Esophagus (tissue), 2 donors: ENCODE data around the gene SLC5A3. TPM values are rescaled to one million over a fixed set of nuclear protein-coding genes. Genes with fewer than 3 reads are reported as not detected.

Experiments
- H3K27ac ChIP-seq, 2 donors: one replicate each; pipeline ENCODE4 v1.5.1; 2013; ENCODE audit warnings: low read depth in 2 of 2, mild to moderate bottlenecking in 2 of 2, inconsistent platforms in 1 of 2, low read length in 1 of 2, moderate library complexity in 1 of 2
- H3K27me3 ChIP-seq, 2 donors: one replicate each; pipeline ENCODE4 v1.6.1; 2013; ENCODE audit warnings: low read length in 2 of 2, control low read depth in 1 of 2, mild to moderate bottlenecking in 1 of 2; ENCODE audit not compliant: insufficient read depth in 2 of 2, control insufficient read depth in 1 of 2
- H3K36me3 ChIP-seq, 2 donors: one replicate each; pipeline ENCODE4 v1.6.1; 2013; ENCODE audit warnings: low read length in 1 of 2; ENCODE audit not compliant: control insufficient read depth in 2 of 2, insufficient read depth in 2 of 2
- H3K4me1 ChIP-seq, 2 donors: one replicate each; pipeline ENCODE4 v1.6.1; 2013; ENCODE audit warnings: low read length in 1 of 2; ENCODE audit not compliant: control insufficient read depth in 2 of 2, insufficient read depth in 2 of 2
- H3K4me3 ChIP-seq, 2 donors: one replicate each; pipeline ENCODE4 v1.5.1; 2013; ENCODE audit warnings: low read length in 2 of 2, mild to moderate bottlenecking in 2 of 2, low read depth in 1 of 2, moderate library complexity in 1 of 2
- H3K9me3 ChIP-seq, 2 donors: one replicate each; pipeline ENCODE4 v1.6.1; 2013; ENCODE audit warnings: mild to moderate bottlenecking in 2 of 2, low read depth in 1 of 2, low read length in 1 of 2, moderate library complexity in 1 of 2; ENCODE audit not compliant: control insufficient read depth in 2 of 2, insufficient read depth in 1 of 2
- WGBS, 2 donors: extraction: QIAGEN DNeasy Blood & Tissue Kit; methylation state at CpG; one replicate each; pipeline ENCODE4 v1.1.7; 2013; 5-methylcytosine and 5-hydroxymethylcytosine counted together
- polyA plus RNA-seq, 2 donors: library from polyadenylated mRNA; stranded (reverse); fragments of 200-250 nt; gene quantifications; one replicate each; pipeline ENCODE4 v1.2.3, GENCODE V29; 2013
- donor health status: healthy with polysubstance abuse.
- donor health status: Bipolar disorder and iron deficiency.

The SLC5A3 gene
- polyA plus RNA-seq, 2 donors, result 1.4 to 1.6 TPM

DNA sequence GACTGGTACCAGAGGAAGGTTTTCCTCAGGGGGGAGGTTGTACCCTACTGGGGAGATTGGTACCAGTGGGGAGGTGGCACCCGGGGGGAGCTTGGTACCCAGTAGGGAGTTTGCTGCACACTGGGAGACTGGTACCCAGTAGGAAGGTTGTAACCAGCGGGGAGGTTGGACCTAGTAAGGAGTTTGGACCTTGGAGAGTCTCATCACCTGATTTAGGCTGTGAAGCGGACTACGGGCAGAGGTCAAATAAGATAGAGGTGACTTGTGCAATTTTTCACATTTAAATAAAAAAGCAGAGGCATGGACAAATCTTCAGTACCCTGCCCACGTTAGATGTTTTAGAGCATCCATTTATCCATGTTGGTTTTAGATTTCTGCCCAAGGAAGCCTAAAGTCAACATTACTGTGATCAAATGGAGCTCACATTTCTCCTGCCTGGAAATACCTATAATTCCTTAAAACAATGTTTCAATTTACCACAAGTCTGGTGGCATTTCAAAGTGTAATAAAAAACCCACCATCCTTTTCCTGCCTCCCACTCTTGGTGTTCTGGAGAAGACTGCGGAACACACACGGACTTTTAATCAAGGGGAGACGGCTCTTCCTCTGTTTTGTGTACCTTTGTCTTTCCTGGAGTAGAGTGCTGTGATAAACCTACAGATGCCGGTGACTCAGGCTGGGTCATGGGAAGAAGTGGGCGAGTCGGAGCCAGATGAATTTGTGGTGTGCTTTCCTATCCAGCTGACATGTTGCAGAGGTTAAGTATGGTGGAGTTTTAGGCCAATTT, 36.2 kb upstream of the SLC5A3 start:
- Histone ChIP-seq H3K27me3 (no peaks in the 10 kb centered on the region), H3K4me1 (no peaks in the 10 kb centered on the region), H3K27ac (no peak overlapping the region), H3K9me3 (peaks cover 2% of the 10 kb centered on the region in 2 donors), H3K4me3 (no peak overlapping the region), H3K36me3 (no peaks in the 10 kb centered on the region)
- 78 to 85% methylated on average over 11 of the region's 11 CpGs for WGBS, 2 donors

DNA sequence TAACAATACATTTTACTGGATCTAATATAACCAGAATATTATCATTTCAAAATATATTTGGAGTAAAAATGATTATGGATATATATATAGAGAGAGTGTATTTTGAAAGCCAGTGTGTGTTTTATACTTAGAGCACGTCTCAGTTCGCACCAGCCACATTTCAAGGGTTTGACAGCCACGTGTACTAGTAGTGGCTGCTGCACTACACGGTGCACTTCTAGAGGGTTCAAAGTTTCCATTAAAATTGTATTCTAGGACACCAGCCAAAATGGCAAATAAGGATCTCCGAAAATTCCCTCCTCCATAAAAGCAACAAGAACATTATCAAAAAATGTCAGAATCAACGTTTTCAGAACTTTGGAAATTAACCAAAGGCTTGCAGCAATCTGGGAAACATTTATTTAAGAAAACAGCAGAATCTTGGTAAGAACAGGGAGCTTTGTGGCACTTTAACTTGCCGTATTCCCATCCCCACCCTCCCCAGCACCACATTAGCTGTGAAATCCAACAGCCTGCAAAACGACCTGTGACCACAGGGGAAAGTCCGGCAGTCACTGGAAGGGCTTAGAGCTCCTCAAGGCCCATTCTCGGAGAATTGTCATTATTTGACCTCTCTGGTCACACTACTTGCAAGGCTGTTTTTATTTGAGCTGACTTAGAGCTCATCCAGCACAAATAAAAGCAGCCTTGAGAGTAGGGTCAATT, 33.5 kb upstream of the SLC5A3 start:
- no peaks in the 10 kb centered on the region for H3K36me3 ChIP-seq
- H3K4me1 ChIP-seq, result no peaks in the 10 kb centered on the region
- peaks cover 2% of the 10 kb centered on the region in 2 donors for H3K9me3 ChIP-seq
- H3K27ac ChIP-seq, result no peak overlapping the region
- H3K27me3 ChIP-seq, result no peaks in the 10 kb centered on the region
- WGBS, 2 donors, result 70 to 72% methylated on average over 10 of the region's 10 CpGs
- H3K4me3 ChIP-seq, result no peak overlapping the region

DNA sequence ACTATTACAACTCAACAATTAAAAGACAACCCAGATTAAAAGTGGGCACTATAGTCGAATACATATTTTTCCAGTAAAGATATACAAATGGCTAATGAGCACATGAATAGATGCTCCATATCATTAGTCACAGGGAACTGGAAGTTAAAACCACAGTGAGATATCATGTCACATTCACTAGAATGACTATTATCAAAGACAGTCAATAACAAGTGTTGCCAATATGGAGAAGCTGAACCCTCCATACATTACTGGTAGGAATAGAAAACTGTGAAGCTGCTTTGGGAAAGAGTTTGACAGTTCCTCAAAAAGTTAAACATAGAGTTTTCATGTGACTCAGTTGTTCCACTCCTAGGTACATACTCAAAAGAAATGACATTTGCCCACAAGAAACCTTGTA, 30.6 kb upstream of the SLC5A3 start:
- no peak overlapping the region for H3K4me3 ChIP-seq
- H3K36me3 ChIP-seq, result no peaks in the 10 kb centered on the region
- no peak overlapping the region for H3K27ac ChIP-seq
- H3K27me3 ChIP-seq, result no peaks in the 10 kb centered on the region
- H3K4me1 ChIP-seq, result no peaks in the 10 kb centered on the region
- WGBS, 2 donors, result 71 to 80% methylated on average over 1 of the region's 1 CpG
- H3K9me3 ChIP-seq, result peaks cover 0 to 2% of the 10 kb centered on the region in 2 donors

DNA sequence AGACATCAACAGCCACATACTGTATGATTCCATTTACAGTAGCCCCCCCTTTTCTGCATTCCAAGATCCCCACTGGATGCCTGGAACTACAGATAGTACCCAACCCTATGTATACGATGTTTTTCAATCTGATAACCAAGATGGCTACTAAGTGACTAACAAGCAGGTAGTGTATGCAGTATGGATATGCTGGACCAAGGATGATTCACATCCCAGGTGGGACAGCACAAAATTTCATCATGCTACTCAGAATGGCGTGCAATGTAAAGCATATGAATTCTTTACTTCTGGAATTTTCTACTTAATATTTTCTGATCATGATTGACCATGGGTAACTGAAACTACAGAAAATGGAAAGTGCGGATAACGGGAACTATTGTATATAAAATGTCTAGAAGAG, 30.0 kb upstream of the SLC5A3 start:
- Histone ChIP-seq H3K27me3 (no peaks in the 10 kb centered on the region), H3K36me3 (no peaks in the 10 kb centered on the region), H3K4me3 (no peak overlapping the region), H3K27ac (no peak overlapping the region), H3K4me1 (no peaks in the 10 kb centered on the region), H3K9me3 (peaks cover 0 to 2% of the 10 kb centered on the region in 2 donors)
- 88 to 94% methylated on average over 4 of the region's 4 CpGs for WGBS, 2 donors

DNA sequence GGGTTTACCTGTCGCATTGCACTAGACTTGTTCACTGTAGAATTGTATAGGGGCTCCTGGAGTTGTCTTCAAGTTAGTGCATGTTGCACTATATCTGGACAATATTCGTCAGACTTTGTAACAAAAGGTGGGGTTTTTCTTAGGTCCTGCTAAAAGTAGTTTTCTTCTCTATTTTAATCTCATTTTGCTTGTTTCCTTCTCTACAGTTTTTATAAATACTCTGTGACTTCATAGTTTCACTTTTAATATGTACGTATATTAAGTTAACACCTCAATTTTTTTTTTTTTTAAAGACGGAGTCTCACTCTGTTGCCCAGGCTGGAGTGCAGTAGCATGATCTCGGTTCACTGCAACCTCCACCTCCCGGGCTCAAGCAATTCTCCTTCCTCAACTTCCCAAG, 26.5 kb upstream of the SLC5A3 start:
- Histone ChIP-seq H3K27ac (no peak overlapping the region), H3K9me3 (no peaks in the 10 kb centered on the region), H3K4me1 (no peaks in the 10 kb centered on the region), H3K4me3 (no peak overlapping the region), H3K36me3 (no peaks in the 10 kb centered on the region), H3K27me3 (no peaks in the 10 kb centered on the region)
- WGBS, 2 donors, result 79 to 81% methylated on average over 6 of the region's 6 CpGs

DNA sequence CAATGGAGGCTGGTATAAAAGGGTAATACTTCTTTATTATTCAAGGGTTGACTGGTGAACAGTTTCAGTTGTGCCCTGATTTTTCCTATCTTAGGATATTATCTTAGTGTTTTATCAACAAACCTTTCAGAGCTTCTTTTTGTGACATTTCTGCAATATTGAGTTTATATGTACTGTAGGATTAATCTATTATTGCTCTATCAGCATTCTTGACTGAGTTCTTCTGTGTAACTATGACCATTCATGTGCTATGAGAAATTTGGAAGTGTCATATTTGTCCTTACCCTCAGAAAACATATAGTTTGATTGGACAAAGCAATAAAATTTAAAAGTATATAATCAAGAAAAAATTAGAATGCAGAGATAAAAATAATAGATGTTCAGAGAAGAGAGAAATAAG, 25.5 kb upstream of the SLC5A3 start:
- no peaks in the 10 kb centered on the region for H3K9me3 ChIP-seq
- H3K27me3 ChIP-seq, result no peaks in the 10 kb centered on the region
- H3K4me3 ChIP-seq, result no peak overlapping the region
- no peaks in the 10 kb centered on the region for H3K4me1 ChIP-seq
- no peak overlapping the region for H3K27ac ChIP-seq
- no peaks in the 10 kb centered on the region for H3K36me3 ChIP-seq

DNA sequence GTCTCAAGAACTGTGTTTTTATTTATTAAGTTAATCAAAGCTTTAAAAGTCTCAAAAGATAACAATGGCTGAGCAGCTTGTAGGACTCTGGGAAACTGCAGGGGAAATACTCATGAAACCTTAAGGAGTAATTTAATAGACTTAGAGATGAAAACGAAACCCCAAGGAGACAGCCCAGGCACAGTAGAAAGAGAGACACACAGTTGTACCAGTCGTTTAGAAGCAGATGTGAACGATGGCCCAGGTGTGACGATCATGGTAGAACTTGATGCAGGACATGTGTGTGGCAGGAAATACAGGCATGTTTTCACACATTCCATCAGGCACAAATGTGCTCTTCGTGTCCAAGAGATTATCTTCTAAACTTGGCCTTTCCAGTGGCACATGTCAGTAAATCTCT, 21.2 kb upstream of the SLC5A3 start:
- Histone ChIP-seq H3K4me3 (no peak overlapping the region), H3K36me3 (no peaks in the 10 kb centered on the region), H3K4me1 (no peaks in the 10 kb centered on the region), H3K27ac (no peak overlapping the region), H3K27me3 (no peaks in the 10 kb centered on the region), H3K9me3 (no peaks in the 10 kb centered on the region)
- 87 to 88% methylated on average over 5 of the region's 5 CpGs for WGBS, 2 donors

DNA sequence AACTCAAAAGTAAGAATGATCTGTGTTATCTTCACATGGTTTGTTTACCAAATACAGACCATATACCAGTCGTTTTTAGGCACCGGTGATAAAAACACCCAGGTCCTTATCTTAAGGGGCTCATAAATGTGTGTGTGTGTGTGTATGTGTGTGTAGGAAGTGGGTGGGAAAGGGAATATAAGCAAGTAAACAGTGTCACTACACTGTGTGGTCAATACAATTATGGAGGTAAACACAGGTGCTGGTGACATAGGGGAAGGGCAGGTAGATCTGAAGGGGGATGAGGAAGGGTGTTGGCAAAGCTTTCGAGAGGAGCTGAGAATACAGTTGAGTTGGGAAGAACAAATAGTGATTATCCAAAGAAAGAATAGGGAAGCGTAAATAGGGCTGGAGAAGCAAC, 19.1 kb upstream of the SLC5A3 start:
- H3K27me3 ChIP-seq, result no peaks in the 10 kb centered on the region
- H3K4me3 ChIP-seq, result no peak overlapping the region
- H3K36me3 ChIP-seq, result no peaks in the 10 kb centered on the region
- no peak overlapping the region for H3K27ac ChIP-seq
- no peaks in the 10 kb centered on the region for H3K4me1 ChIP-seq
- 75 to 87% methylated on average over 4 of the region's 4 CpGs for WGBS, 2 donors
- H3K9me3 ChIP-seq, result no peaks in the 10 kb centered on the region

DNA sequence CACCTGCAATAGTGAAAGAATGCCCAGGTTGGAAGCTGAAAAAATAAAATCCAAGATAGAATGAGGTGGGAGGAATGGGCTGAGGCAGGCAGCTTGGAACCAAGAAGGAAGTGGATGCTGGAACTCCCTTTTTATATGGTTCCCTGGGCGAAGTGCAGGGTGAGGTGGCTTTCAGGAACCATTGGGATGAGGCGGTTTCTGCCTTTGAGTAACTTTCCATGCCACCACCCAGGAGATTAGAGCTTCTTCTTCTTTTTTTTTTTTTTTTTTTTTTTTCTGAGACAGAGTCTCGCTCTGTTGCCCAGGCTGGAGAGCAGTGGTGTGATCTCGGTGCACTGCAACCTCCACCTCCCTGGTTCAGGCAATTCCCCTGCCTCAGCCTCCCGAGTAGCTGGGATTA, 17.8 kb upstream of the SLC5A3 start:
- 86 to 88% methylated on average over 5 of the region's 5 CpGs for whole genome bisulfite sequencing, 2 donors
- Histone ChIP-seq H3K4me1 (no peaks in the 10 kb centered on the region), H3K27me3 (no peaks in the 10 kb centered on the region), H3K4me3 (no peak overlapping the region), H3K9me3 (no peaks in the 10 kb centered on the region), H3K36me3 (no peaks in the 10 kb centered on the region), H3K27ac (no peak overlapping the region)

DNA sequence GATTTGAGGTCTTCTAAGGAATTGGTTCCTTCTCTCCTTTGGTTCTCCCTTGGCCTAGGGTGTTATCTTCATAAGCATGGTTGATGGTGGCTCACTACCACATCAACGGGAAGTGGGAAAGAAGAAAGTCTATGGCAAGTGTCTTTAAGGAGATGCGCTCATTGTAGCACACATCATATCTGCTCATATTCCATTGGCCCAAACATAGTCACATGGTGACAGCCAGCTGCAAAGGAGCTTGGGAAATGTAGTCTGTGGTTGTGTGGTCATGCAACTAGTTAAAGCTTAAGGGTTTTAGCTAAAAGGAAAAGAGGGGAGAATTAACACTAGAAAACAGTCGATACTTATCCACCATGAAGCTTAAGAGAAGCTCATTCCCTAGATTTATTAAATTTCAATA, 11.4 kb upstream of the SLC5A3 start:
- Histone ChIP-seq H3K36me3 (no peaks in the 10 kb centered on the region), H3K9me3 (peaks cover 0 to 2% of the 10 kb centered on the region in 2 donors), H3K27ac (no peak overlapping the region), H3K4me1 (no peaks in the 10 kb centered on the region), H3K4me3 (no peak overlapping the region), H3K27me3 (no peaks in the 10 kb centered on the region)
- WGBS, 2 donors, result 92 to 93% methylated on average over 3 of the region's 3 CpGs
